ENCODE measurements around the gene CECR2.

Gene CECR2

DNA sequence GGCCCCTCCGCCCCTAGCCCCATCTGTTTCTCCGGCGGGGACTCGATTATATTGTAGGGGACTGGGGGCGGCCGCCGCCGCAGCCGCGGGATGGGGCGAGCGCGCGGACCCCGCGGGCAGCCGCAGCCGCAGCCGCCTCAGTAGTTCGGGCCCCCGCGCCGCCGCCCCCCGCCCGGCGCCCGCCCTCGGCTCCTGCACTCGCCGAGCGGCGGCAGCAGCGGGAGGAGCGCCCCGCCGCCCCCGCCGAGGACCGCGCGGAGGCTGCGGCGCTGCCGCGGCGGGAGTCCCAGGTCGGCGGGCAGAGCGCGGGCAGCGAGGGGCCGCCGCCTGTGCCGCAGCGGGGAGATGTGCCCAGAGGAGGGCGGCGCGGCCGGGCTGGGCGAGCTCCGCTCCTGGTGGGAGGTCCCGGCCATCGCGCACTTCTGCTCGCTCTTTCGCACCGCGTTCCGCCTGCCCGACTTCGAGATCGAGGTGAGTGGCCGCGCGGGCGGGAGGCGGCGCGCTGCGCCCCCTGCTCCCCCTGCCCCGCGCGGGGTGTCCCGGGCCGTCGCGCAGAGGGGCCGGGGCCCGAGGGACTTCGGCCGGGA is at the start of gene CECR2:
CECR2 (plus strand) TSS at position 22 of the 587 bp plus-strand sequence; CDS start at position 346, 324 bp downstream.
- no peak for DNase-seq (ENCODE audit: low read depth)

DNA sequence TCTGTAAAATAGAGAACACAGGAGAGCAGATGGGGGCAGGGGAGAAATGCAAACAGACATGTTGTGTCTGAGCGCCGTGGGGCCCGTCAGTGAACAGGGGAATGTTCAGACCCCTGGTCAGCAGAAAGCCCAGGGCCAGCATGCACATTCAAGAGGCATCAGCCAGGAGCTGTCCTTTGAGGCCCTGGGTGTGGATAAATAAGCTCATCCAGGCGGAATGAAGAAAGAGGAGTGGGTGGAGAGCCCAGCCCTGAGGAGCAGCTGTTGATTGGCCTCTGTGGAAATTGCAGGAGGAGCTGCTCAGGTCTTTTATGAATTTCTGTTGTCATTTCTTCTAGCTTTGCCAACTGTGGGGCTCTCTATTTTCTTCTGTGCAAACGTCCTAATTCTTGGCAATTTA is 49.7 kb upstream of the CECR2 start:
- DNase-seq (ENCODE audit: low read depth): no peak

DNA sequence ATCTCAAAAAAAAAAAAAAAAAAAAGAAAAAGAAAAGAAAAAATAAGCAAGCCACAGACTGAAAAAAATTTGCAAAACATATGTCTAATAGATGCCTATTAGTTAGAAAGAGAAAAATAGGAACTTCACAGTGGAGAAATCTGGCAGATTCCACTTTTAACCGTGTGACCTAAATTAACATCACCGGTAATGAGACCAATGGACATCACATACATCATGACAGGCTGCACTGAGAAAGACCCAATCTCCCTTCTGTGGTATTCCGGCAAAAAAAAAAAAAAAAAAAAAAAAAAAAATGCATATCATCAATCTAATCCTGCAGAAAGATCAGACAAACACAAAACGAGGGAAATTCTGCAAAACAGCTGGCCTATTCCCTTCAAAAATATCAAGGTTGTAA is 46.7 kb upstream of the CECR2 start:
- no peak for DNase-seq (ENCODE audit: low read depth)

DNA sequence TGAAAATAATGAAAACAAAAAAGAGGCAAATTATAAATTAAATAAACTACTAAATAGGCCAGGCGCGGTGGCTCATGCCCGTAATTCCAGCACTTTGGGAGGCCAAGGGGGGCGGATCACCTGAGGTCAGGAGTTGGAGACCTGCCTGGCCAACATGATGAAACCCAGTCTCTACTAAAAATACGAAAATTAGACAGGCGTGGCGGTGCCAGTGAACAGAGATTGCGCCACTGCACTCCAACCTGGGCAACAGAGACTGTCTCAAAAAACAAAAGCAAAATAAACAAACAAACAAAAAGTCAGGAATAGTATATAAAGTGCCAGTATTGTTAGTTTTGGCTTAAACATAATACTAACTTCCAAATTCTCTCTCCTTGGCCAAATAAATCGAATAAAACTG is 37.6 kb upstream of the CECR2 start:
- DNase-seq (ENCODE audit: low read depth): no peak

DNA sequence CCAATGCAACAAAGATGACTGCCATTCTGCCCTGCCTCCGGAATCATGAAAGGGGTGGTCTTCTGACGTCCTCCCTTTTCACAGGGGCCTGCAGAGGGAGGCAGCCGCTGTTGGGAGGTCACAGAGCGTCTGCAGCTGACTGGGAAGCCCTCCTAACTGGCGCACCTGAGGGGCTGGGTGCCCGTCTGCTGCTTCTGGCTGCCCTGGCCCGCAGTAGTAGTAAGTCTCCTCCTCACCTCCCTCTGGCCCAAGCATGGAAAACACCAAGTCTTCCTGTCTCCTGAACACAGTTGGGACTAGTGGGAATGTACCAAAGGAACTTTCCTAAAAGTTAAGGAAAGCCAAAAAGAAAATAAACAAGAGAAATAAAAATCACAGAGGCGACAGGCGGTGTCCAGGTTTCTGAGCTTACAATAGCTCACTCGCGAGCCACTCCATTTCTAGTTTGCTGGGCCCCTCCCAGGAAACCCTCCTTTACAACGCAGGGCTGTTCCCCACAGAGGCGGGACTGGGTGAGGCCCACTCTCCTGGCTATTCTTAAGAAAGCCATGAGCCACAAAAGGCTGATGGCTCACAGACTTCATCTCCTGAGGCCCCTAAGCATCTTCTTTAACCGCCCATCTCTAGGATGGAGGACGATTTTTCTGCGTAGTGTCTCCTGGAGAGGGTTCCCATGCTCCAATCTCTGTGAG is 37.0 kb upstream of the CECR2 start:
- DNase-seq (ENCODE audit: low read depth): no peak

DNA sequence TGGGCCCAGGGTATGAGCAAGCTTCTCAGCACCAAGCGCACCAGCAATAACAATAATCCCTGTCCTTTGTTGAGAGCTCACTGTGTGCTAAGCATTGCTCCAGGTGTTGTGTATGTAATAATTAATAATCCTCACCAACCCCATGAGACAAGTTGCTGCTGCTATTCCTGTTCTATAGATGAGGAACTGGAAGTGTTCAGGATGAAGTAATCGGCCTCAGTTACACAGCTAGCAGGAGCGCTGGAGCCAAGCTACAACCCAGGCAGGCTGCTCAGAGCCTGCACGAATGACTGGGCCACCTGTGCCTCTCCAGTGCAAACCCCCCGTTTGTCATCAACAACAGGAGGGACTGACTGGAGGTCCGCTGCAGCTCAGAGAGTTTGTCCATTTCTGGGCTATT is 35.2 kb upstream of the CECR2 start:
- DNase-seq (ENCODE audit: low read depth): no peak

DNA sequence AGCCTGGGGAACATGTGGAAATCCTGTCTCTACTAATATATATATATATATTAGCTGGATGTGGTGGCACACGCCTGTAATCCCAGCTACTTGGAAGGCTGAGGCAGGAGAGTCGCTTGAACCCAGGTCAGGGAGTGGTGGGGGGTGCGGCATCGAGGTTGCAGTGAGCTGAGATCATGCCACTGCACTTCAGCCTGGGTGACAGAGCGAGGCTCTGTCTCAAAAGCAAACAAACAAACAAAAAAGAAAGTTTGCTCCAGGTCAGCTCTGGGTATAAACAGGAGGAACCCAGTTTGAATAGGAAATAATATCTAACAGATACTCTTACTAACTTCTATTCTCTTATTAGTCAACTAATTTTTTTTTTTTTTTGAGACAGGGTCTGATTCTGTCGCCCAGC is 34.3 kb upstream of the CECR2 start:
- DNase-seq (ENCODE audit: low read depth): no peak

DNA sequence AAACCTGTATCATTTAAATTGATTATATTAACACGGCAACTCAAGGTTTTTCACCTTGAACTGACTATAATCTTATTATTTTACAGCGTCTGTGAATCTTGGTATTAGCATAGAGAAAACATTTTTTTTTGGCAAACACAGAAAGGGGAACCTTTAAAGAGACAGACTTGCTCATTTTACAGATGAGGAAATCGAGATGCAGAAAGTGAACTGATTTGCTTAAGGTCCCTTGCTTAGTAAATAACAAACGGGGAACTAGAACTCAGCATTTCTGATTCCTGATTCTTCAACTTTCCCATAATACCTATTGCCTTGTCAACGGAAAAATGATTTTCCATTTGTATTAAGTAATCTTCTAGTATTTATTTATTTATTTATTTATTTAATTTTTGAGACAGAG is 33.2 kb upstream of the CECR2 start:
- DNase-seq (ENCODE audit: low read depth): no peak

DNA sequence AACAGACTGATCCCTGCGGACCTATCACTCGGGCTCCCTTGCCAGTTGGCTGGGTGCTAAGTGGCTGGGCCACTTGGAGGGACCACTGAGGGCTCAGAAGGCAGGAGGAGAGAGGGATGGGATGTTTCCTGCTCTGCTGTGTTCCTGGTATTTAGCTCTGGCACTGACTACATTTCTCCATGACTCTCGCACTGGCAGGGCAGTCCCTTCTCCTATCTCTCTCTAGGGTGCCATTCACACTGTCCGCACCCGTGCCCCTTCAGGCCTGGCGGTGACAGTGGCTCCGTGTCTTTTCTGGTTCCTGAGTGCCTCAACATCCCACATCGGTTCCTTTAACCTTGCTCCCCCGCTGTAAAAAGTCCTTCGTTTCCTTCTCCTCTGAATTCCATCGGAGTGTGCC is 31.6 kb upstream of the CECR2 start:
- DNase-seq (ENCODE audit: low read depth): no peak

DNA sequence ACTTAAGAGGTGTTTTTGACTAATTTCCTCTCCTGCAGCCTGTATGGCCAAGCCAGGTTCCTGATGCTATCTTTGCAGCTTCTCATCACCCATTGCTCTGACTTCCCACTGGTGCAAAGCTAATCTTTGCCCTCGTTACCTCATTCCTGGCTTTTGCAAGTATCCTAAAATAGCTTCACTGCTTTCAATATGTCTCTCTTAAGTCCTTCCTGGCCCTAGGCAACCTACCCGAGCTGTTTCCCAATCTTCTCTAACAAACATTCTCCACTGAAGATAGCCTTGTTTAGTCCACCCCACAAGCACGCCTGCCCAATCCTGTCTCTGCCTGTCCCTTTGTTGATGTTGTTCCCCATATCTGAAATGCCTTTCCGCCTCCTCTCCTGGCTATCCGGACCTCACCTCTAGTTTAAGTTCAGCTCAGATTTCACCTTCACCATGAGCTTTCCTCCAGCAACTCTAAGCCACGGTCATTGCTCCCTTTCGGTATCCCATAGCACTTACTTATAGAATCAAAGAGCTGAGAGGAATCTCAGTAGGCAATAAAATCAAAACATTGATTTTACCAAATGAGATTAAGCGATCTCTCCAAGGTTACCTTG is 30.1 kb upstream of the CECR2 start:
- DNase-seq (ENCODE audit: low read depth): no peak

DNA sequence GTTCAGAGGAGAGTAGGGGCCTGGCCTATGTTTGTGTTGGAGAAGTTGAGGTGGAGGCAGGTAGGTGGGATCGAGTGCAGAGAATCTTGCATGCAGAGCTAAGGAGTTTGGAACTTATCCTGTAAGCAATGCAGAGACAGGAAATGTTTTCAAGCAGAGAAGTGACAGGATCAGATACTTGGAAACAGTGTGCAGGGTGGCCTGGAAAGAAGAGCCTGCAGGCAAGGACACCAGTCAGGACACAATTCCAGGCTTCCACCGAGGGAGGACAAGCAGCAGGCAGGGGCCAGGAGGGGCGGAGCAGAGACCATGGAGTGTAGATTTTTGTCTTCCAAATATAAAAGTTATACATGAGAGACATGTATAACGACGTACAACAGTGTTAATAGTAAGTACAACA is 26.9 kb upstream of the CECR2 start:
- no peak for DNase-seq (ENCODE audit: low read depth)

DNA sequence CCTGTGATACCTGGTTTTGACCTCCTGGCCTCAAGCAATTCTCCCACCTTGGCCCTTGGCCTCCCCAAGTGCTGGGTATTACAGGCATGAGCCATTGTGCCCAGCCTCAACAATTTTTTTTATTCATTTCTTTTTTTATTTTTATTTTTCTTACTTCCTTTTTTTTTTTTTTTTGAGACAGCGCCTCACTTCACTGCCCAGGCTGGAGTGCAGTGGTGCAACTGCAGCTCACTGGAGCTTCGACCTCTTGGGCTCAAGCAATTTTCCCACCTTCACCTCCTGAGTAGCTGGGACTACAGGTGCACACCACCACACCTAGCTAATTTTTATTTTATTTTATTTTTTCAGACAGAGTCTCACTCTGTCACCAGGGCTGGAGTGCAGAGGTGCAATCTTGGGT is 25.5 kb upstream of the CECR2 start:
- no peak for DNase-seq (ENCODE audit: low read depth)

DNA sequence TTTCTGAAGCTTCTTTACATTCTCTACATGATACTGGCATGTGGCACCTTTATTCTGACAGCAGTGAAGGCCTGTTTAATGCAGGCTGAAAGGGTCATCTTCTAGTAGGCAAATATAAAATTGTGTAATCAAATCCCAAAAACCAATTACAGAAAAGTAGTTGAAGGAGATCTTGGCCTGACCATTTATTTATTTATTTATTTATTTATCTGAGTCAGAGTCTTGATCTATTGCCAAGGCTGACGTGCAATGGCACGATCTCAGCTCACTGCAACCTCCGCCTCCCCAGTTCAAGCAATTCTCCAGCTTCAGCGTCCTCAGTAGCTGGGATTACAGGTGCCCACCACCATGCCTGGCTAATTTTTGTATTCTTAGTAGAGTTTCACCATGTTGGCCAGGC is 22.7 kb upstream of the CECR2 start:
- no peak for DNase-seq (ENCODE audit: low read depth)

DNA sequence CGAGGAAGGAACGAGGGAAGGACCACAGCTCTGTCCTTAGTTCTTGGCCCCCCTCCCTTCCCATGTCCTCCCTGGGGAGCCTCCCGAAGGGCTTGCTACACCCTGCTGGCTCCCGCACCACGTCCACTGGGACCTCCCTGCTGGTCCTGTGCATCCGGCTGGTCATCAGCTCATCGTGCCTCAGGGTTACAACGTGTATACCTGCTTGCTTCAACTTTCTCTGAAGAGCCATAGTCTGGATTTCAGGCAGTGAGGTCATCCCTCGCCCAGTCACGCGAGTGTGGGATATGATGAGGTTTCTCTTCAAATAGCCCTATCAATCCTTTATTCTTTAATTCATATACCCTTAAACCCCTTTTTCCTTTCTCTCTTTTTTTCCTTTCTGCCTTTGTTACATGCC is 21.5 kb upstream of the CECR2 start:
- DNase-seq (ENCODE audit: low read depth): no peak

DNA sequence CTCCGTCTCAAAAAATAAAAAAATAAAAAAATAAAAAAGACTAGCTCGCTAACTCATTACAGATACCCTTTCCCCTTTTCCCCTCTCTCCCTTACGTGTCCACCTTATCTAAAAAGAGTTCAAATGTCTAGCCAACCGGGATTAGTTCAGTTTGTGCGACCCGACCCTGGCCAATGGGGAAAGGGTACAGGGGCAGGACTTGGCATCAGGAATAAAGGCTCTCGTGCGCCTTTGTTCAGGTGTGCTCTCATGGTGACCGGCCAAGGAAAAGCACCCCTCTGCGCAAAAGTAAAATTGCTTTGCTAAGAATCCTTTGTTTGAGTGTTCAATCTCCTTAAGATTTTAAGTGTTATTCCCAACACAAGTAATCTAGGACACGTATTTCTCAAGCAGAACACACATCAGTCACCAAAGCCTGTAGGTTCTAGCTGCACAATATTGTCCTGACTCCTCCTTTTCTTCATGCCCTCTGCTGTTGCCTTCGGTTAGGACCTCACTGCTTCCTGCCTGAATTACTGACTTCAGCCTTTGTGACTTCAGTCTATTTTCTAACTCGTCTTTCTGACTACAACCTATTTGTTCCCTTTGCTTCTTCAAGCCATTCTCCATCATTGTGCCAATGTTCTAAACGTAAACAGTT is 20.7 kb upstream of the CECR2 start:
- no peak for DNase-seq (ENCODE audit: low read depth)

DNA sequence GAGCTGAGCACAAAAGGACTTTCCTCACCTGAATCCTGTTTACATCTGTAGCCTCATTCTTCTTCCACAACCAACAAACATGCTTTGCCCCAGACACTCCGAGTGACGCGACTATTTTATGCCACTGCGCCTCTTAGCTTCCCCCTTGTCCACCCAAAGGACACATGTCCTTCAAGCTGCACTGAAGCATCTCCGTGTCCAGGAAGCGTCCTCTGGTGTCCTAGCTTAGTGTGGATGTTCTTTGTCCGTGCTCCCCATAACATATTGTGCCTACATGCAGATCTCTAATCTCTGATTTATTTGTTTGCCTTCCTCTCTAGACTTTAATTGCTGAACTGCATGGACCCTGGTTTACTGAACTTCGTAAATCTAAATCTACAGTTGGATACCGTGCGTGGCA is 20.1 kb upstream of the CECR2 start:
- no peak for DNase-seq (ENCODE audit: low read depth)

DNA sequence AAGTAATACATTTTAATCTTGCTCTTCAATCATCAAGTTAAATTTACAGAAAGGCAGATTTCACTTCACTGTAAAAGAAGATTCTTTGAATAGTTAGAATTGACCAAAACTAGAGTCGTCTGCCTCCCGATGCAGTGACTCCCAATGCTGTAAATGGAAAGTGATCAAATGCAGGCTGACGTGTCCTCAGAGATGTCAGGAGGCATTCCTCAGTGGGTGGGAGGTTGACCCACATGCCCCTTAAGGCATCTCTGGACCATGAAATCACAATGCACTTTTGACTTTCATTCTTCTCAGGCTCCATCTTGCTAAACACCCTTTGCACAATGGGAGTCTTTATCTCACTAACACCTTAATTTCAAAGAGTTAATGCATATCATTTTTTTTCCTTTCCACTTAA is 19.0 kb upstream of the CECR2 start:
- no peak for DNase-seq (ENCODE audit: low read depth)

DNA sequence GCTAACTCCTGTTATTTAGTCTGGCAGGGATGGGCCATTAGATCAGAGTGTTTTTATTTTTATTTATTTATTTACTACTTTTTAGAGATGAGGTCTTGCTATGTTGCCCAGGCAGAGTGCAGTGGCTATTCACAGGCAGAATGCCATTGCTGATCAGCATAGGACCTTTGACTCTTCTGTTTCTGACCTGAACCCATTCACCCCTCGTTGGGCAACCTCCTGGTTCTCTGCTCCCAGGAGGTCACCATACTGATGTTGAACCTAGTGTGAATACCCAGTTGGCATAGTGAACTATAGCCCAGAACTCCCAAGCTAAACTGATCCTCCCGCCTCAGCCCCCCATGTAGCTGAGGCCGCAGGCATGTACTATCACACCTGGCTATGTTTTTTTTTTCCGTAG is 16.5 kb upstream of the CECR2 start:
- DNase-seq (ENCODE audit: low read depth): no peak

DNA sequence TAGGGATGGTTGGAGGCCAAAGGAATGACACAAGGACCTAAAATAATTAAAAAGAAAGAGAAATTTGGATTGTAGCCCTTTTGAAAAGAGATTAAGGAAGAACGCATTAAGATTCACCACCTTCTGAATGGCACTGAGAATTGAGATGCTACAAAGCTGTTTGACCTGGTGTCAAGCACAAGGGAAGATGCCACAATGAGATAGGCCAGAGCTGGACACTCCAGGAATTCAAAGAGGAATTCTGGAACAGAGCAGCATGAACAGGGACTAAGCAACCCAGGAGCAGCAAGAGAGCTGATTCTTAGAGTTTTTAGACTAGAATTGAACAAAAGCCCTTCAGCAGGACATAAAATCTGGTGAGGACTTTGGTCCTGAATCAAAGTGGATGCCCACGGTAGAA is 11.6 kb upstream of the CECR2 start:
- no peak for DNase-seq (ENCODE audit: low read depth)

DNA sequence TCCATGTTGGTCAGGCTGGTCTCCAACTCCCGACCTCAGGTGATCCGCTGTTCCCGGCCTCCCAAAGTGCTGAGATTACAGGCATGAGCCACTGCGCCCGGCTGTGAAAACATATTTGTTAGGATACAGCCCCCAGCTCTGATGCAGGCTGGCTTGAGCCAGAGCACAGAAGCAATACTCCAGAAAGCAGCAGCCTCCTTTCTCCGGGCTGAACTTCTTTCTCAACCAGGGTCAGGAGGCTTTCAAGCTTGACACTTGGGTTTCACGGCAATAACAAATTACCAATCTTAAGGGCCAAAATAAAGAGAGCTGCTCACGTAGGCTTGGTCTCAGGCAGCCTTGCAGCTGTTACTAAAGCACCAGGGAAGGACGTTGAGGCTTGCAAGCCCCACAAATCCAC is 10.8 kb upstream of the CECR2 start:
- DNase-seq (ENCODE audit: low read depth): no peak

DNA sequence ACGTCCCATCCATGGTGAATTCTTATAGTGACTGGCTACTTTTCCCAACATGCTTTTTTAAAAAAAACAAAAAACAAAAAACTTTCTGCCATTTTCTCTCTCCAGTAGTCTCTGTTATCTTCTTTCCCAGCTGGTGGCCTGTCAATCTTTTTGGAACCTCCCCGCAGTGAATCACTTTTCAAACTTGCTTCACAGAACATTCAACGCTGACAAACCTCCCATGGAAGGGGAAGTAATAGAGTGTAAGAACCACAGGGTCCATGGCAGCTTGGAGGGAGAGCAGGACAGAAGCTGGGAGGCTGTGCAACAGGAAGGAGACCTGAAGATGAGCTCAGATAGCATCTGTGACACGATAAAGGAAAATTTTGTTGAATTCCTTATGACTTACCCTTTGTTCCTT is 9.8 kb upstream of the CECR2 start:
- DNase-seq (ENCODE audit: low read depth): no peak

DNA sequence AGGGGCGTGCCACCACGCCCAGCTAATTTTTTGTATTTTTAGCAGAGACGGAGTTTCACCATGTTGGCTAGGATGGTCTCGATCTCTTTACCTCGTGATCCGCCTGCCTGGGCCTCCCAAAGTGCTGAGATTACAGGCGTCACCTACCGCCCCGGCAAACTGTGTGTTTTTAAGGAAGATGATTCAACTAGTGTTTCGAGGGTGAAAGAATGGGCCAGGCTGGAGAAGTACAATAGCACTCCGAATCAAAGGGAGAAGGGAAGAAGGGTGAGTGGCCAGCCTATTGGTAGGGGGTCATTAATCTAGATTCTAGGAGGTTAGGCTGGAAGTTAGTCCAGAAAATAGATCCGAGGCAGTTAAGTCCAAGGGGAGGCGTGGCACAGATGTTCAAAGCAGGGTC is 2.9 kb upstream of the CECR2 start:
- DNase-seq (ENCODE audit: low read depth): no peak

DNA sequence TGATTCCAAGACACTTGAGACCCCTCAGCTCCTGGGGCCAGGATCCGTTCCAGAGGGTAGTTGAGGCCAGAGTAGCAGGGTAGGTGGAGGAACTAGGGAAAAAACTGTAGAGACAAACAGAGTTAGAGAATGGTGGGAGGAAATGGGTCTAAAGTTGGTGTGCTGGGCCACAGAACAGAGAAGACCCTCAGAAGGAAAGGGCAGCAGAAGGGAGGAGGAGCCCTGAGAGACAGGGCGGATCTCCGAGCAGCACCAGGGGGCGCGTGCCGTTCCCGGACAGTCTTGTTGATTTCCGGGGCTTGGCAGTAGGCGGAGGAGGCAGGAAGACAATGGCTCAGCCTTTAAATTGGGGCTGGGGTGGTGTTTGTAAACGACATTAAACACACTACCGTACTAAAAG is 2.4 kb upstream of the CECR2 start:
- no peak for DNase-seq (ENCODE audit: low read depth)

DNA sequence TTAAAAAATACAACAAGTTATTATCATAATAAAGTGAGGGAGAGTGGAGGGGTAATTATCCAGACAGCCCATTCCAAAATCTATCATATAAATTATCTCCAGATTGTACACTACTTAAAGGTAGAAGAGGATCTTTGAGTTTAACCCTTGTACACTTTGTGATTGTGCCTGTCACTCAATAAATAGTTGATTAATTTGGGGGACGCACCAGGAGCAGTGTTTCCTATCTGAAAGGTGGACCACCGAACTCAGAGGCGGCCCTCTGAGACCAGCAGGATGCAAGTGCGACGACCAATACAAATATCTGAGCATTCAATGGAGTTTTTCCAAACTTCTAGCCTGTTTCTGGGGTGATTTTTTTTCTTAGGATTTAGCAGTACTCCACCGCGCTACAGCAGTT is 1.1 kb upstream of the CECR2 start:
- no peak for DNase-seq (ENCODE audit: low read depth)

Measured in stimulated activated CD8-positive, alpha-beta memory T cell treated with anti-CD3 and anti-CD28 coated beads, Interleukin-12 subunit alpha, Interleukin-12 subunit beta, amount 100 ng/mL, for 1 hour (primary cell).